NCI-H1092 (cell line): Measurements from ENCODE around the gene RABGEF1.
"Not testable (repeated sequence)": the region's sequence is repeated elsewhere in the genome, so short reads cannot be mapped to it uniquely, and the experiment has no call there.

Source experiments
- DNase-seq: peaks from one replicate; lab custom pipeline; 2025; lab: John Stamatoyannopoulos, UW

Gene RABGEF1

GRCh38 chr7:66735850-66736249 lies 4.7 kb upstream of the RABGEF1 start:
- no peak for DNase-seq

GRCh38 chr7:66736892-66737291 lies 3.6 kb upstream of the RABGEF1 start:
- no peak for DNase-seq

- no peak for DNase-seq
Observed at GRCh38 chr7:66737667-66738066, 2.9 kb upstream of the RABGEF1 start.

GRCh38 chr7:66739477-66739876 lies 1.1 kb upstream of the RABGEF1 start:
- DNase-seq: no peak

- DNase-seq: no peak
Observed at GRCh38 chr7:66739953-66740301, 606 bp upstream of the RABGEF1 start.

- DNase-seq: not testable (repeated sequence)
Observed at GRCh38 chr7:66740980-66741709, 612 bp downstream of the RABGEF1 start.

- DNase-seq: no peak
Observed at GRCh38 chr7:66741710-66742049, 1.1 kb downstream of the RABGEF1 start.

GRCh38 chr7:66742298-66742697 lies 1.8 kb downstream of the RABGEF1 start:
- not testable (repeated sequence) for DNase-seq

GRCh38 chr7:66743920-66744319 lies 3.4 kb downstream of the RABGEF1 start:
- no peak for DNase-seq

- DNase-seq: no peak
Observed at GRCh38 chr7:66747385-66747784, 6.9 kb downstream of the RABGEF1 start.

- DNase-seq: no peak
Observed at GRCh38 chr7:66747881-66748511, 7.5 kb downstream of the RABGEF1 start.

- DNase-seq: no peak
Observed at GRCh38 chr7:66748791-66749190, 8.3 kb downstream of the RABGEF1 start.

- DNase-seq: no peak
Observed at GRCh38 chr7:66751945-66752344, 11.4 kb downstream of the RABGEF1 start.

- DNase-seq: no peak
Observed at GRCh38 chr7:66754541-66754940, 14.0 kb downstream of the RABGEF1 start.

- DNase-seq: not testable (repeated sequence)
Observed at GRCh38 chr7:66755059-66755458, 14.5 kb downstream of the RABGEF1 start.

GRCh38 chr7:66756227-66756626 lies 15.7 kb downstream of the RABGEF1 start:
- not testable (repeated sequence) for DNase-seq

GRCh38 chr7:66756889-66757288 lies 16.4 kb downstream of the RABGEF1 start:
- DNase-seq: no peak

- no peak for DNase-seq
Observed at GRCh38 chr7:66757939-66758338, 17.4 kb downstream of the RABGEF1 start.

- no peak for DNase-seq
Observed at GRCh38 chr7:66758950-66759628, 18.6 kb downstream of the RABGEF1 start.

GRCh38 chr7:66763183-66763582 lies 22.6 kb downstream of the RABGEF1 start:
- not testable (repeated sequence) for DNase-seq

- DNase-seq: not testable (repeated sequence)
Observed at GRCh38 chr7:66763633-66764355, 23.3 kb downstream of the RABGEF1 start.

GRCh38 chr7:66764905-66765304 lies 24.4 kb downstream of the RABGEF1 start:
- not testable (repeated sequence) for DNase-seq
